HG02973 (cell line): ENCODE data around the gene LAMC3.
"Not testable (repeated sequence)": the region's sequence is repeated elsewhere in the genome, so short reads cannot be mapped to it uniquely, and the experiment has no call there.

ENCODE experiments used
- ATAC-seq: cut with Tn5 transposase; IDR thresholded peaks from one replicate; pipeline ENCODE4 v1.9.1; 2021; ENCODE audit warnings: moderate library complexity; ENCODE audit not compliant: unreplicated experiment

LAMC3 gene

DNA sequence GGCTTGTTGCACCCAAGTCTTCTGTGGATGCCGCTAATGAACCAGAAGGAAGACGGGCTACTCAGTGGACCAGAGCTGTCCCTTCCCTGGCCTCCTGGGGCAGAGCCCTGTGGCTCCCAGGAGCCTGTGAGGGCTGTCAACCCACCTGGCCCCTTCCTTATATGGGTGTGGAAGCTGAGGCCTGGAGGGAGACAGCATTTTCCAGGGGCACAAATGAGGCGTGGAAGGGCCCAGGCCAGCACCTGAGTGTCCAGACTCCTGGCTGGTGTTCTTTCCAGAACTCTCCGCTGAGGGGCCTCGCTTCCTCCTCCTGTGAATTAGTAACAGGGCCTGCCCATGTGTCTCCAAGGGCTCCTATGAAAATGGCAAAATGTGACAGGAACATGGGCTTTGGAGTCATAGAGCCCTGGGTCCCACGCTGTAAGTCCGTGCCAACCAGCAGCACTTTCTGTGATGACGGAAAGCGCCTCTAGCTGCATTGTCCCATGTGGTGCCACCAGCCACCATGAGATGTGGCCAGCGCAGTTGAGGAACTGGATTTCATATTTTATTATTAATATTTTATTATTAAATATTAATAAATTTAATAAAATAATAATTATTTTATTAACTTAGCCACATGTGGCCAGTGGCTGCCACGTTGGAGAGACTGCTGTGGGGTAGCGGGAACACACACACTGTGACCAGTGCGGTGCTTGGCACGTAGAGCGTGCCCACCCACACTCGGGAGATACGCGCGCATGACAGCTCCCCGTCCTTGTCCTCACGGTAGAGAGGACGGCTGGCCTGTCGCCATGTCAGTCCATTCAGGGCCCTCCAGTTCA lies 18.3 kb downstream of the LAMC3 start:
- no peak for ATAC-seq

DNA sequence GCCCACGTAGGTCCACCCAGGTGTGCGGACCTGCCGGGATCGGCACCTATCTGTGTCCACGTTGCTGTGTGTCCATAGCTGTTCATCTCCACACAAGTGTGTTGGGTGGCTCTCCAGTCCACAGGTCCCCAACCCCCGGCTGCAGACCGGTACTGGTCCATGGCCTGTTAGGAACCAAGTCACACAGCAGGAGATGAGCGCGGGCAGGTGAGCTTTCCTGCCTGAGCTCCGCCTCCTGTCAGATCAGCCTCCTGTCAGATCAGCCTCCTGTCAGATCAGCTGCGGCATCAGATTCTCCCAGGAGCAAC lies 18.9 kb downstream of the LAMC3 start:
- ATAC-seq: no peak

DNA sequence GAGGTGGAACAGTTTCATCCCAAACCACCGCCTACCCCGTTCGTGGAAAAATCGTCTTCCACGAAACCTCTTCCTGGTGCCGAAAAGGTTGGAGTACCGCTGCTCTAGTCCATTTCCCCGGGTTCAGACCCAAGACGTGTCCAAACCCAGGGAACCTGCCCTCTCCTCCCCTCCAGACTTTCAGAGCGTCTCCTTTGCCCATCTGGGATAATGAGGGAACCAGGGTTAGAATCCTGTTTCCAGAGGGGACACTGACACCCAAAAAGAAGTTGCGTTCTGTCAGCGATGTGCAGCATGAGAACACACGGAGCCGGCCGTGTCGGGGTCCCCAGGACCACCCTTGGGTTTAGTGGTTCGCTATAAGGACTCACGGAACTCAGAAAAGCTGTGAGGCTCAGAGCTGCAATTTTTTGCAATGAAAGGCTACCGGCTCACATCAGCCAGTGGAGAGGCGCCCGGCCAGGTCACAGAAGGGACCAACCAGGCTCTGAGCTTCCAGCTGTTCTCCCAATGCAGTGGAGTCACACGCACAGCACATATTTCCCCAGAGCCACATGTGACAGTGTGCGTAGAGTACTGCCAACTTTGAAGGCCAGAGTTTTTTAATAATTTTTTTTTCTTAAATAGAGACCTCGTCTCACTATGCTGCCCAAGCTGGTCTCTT lies 19.4 kb downstream of the LAMC3 start:
- ATAC-seq: no peak

DNA sequence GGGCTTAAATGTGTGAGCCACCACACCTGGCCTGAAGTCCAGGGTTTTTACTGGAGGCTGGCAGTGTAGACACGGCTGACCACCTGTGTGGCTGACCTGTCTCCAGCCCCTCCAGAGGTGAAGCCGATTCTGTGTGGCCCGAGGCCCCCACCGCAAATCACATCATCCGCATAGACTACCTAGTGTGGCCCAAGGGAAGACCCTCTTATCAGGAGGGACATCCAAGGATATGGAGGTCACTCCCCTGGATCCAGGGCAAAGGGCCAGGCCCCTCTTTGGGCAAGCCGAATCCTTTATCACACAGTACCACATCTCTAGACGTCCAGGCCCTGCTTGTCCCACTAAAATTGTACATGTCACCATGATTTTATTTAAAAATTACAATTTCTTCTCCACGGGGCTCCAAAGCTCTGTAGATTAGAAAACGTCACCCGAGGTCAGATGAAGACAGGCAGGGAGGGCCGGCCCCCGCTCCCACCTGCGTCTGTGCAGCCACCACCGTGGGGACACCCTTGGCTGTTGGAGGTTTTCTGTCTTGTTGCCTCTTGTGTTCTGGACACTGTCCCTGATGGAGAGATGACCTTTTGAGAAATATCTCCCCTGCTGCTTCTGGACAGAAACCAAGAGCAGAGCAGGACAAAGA lies 20.1 kb downstream of the LAMC3 start:
- ATAC-seq: no peak

DNA sequence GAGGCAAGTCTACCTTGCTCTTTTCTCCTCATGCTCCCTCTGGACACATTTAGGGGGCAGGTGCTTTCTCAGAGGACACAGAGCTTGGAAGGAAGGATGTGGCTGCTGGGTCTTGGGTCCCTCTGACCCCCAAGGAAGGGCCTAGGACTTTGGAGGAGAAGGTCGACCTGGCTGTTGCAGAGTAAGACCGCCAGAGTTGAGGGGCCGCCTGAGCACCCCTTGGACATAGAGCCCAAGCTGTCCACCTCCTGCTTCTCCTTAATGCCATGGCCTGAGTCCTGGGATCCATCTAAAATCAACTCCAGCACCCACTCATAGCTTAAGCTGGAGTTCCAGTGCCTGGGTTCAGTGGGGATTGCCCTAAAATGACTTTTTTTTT lies 20.6 kb downstream of the LAMC3 start:
- ATAC-seq: no peak

DNA sequence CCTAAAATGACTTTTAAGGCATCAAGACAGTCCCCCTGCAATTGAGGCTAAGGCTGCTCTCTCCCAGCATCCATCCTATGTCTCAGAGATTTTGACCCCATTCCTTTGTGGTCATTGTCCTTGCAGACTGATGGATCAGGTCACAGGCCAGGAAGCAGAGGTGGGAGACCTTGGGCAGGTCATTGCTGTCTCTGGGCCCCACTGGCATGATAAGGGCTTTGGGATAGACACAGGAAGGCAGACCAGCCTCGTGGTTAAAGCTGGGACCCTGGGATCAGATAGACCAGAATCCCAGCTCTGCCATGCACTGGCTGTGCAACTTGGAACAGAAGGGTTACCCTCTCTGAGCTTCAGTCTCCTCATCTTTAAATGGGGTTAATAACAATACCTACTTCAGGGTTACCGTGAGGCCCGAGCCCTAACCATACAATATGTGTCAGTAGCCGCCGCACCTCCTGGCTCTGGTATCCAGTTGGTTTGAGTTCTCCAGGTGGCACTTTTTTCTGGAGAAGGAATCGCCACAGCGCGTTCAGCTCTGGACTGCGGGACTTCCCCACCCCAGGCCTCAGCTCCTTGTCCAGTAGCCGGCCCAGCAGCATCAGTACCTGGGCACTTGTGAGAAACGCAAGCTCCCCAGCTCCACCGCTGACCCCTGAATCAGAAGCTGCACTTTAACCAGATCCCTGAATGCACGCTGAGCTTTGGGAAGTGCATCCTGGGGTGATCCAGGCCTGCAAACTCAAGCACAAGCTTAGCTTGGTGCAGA lies 21.4 kb downstream of the LAMC3 start:
- no peak for ATAC-seq

DNA sequence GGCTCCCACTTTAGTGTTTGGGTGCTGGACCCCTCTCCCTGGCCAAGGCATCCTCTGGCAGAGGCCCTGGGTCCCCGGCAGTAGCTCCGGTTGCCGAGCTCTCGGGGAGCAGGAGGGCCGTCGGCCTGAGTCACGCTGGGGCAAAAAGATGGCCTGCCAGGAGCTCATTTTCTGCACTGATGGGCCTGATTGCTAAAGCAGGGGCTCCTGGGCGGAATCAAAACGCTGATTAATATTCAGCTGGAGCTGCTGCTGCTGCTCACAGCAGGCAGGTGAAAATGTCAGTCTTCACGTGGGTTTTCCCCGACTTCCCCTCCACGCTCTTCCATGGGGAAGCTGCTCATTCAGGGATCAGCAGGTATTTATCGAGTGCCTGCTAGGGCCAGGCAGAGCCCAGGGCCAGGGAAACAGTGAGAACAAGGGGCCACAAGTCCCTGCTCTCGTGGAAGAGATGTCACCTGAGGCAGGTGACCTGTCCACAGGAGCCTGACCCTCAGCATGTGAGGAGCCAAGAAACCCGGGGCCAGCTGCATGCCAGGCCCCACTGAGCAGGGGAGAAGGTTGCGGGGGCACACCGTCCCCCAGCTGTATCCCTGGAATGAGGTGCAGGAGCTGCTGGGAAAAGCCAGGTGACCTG lies 22.1 kb downstream of the LAMC3 start:
- ATAC-seq: no peak

DNA sequence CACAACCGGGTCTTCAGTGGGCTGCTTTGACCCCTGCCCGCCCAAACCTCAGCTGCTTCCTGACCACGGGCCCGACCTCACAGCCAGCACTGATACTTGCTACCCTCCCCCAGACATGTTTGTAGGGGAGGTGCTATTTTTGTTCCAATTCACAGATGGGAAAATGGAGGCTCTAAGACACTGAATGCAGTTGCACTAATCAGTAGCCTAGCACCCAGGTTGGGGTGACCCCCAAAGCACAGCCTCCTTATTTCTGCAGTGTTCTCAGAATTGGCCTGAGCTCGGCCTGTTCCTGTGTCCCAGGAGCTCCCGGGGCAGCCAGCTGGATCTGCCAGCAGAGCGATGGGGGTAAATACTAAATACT lies 22.6 kb downstream of the LAMC3 start:
- ATAC-seq: no peak

DNA sequence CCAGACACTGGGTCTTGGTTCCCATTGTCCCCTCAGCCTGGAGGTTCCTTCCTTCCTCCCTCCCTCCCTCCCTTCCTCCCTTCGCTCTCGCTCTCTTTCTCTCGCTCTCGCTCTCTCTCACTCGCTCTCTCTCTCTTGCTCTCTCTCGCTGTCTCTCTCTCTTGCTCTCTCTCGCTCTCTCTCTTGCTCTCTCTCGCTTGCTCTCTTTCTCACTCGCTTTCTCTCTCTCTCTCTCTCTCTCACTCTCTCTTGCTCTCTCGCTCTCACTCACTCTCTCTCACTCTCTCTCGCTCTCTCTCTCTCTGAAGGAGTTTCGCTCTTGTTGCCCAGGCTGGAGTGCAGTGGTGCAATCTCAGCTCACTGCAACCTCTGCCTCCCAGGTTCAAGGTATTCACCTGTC lies 23.4 kb downstream of the LAMC3 start:
- no peak for ATAC-seq

DNA sequence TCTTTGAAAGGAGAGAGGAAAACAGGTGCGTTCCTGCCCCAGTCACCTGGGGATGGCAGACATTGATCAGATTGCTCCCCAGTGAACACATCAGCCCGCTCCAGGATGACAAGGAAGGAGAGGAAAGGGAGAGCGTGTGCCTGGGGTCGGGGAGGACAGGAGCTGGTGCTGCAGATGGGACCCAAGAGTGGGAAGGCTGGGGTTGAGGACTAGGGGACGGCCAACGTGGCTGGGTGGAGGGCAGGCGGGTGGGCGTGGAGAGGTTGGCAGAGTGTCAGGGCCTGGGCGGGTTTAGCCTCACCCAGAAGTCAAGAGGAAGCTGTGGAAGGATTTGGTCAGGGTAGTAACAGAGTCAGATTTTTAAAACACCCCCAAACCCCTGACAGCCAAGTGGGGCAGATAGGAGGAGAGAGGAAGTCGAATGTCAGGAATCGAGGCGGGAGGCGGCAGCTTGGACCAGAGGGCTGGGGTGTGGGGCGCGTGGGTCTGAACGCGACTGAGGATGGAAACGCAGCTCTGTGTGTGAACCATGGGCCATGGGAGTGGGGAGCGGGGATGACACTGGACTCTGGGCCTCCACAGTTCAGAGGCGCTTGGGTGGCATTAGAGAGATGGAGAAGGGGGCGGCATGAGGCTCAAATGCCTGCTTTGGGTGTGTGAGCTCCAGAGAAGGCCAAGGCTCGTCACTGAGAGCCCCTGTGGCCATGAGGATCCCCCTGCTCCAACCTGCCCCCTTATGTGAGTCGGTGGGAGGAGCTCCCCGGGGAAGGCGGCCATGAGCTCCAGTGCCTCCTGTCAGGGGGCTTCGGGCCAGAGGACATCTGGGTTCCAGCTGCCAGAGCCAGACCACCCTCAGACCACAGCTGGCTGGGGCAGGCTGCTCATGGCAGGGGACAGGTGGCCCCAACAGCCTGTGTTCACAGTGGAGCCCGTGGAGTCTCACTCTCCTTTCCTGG lies 24.6 kb downstream of the LAMC3 start:
- no peak for ATAC-seq

DNA sequence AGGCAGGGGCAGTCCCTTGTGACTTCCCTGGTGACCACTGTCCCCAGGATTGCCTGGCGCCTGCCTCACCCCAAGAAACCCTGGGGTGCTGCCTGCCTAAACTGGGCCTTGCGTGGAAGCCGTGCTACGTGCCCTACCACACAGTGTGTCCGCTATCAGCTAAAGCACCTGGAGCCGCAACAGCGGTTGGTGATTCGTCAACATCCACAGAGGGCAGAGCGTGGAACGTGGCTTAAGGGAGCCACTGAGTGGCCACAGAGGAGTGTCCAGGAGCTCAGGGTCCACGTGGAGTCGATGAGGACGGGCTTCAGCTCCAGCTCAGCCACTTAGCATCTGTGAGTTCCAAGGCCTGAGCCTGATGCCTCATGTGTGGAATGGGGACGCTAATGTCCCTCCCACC lies 25.3 kb downstream of the LAMC3 start:
- ATAC-seq: no peak

DNA sequence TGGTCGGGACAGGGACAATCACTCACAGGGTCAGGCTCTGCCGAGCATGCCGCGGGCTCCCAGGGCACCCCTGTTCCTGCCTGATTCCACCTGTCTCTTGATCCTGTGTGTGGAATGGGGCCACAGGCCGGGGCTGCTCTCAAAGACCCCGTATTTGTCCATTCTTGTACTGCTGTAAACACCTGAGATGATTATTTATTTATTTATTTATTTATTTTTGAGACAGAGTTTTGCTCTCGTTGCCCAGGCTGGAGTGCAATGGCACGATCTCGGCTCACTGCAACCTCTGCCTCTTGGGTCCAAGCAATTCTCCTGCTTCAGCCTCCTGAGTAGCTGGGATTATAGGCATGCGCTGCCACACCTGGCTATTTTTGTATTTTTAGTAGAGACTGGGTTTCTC lies 25.8 kb downstream of the LAMC3 start:
- ATAC-seq: not testable (repeated sequence)

DNA sequence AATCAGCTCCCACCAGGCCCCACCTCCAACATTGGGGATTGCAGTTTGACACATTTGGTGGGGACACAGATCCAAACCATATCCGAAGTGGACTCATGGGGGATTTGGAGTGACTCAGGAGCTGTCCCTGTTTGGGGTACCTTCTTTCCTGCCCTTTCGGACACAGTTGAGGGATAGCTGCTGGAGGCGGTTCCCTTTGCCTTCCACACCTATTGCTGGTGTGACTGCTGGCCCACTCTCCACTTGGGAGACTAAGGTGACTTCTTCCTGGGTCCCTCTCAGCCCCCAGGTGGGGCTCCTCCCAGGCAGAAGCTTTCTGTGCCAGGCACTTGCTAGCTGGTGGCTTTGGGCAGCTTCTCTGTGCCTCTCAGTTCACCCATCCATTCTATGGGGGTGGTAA lies 26.6 kb downstream of the LAMC3 start:
- ATAC-seq: no peak

DNA sequence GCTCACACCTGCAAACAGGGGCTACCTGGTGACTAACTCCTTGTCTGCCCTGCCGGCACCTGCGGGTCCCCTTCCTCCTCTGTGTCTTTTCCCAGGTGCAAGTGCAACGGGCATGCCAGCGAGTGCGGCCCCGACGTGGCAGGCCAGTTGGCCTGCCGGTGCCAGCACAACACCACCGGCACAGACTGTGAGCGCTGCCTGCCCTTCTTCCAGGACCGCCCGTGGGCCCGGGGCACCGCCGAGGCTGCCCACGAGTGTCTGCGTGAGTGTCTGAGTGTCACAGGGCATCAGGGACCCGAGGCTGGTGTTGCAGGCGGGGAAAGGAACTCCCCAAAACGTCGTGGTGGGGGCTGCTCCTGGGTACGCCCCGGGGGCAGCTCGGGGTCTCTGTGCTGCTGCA lies 27.1 kb downstream of the LAMC3 start:
- no peak for ATAC-seq

DNA sequence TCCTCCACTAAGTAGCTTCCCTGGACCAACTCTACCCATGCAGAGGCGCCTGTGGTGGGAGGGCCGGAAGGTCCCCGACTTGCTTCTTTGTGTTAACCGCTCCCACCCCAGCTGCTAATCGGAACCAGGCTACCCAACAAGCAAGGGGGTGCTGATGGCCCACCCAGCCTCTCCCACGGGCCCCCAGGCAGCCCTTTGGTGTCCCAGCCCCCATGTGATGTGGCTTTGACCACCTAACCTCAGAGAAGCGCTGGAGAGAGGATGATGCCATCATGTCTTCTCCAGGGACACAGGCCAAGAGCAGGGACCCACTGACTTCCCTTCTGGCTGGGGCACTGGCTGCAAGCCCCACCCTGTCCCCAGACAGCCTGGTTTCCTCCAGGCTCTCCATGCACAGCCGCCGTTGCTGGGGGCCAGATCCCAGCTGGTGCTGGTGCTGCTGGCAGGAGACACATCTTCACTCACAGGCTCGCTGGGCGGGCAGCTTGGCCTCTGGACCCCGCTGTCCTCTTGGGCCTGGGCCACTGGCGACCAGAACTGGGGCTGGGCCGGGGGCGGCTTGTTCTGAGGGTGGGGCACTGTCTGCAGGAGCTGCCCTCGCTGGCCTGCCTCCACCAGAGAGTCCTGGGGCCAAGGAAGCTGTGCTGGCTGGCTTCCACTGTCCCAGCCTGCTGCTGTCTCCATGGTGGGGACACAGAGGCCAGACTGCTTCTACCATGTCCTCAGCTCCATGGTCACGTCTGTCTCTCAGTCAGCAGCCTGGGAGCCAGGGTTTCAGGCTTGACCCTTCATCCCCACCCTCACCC lies 27.8 kb downstream of the LAMC3 start:
- ATAC-seq: no peak

DNA sequence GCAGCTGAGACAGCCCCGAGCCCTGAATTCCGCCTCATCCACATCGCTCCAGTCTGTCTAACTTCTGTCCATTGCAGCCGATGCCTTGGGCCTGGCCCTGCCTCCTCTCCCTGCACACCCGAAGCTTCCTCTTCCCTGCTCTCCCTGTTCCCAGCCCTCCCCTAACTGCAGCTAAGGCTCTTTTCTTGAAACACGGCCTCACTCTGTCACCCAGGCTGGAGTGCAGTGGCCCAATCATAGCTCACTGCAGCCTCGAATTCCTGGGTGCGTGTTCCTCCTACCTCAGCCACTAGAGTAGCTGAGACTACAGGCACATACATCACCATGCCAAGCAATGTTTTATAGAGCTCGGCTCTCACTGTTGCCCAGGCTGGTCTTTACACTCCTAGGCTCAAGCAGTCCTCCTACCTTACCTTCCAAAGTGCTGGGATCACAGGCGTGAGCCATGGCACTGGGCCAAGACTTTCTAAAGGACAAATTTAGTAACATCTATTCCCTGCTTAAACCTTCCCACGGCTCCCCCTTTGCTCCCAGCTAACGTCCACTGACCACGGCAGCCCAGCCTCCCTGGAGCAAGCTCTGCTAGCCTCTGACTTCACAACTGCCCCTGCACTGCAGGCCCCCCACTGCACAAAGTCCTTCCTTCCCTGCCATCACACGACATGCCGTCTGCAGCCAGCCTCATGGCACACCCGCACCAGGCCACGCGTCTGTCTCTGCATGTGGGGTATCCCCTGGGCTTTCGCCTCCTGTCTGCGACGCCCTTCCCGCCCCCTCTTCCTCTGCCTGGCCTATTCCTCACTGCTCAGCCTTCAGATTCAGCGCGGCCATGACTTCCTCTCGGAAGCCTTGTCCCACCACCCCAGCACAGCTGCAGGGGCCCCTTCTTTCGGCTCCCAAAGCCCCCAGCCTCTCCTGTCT lies 28.6 kb downstream of the LAMC3 start:
- no peak for ATAC-seq

DNA sequence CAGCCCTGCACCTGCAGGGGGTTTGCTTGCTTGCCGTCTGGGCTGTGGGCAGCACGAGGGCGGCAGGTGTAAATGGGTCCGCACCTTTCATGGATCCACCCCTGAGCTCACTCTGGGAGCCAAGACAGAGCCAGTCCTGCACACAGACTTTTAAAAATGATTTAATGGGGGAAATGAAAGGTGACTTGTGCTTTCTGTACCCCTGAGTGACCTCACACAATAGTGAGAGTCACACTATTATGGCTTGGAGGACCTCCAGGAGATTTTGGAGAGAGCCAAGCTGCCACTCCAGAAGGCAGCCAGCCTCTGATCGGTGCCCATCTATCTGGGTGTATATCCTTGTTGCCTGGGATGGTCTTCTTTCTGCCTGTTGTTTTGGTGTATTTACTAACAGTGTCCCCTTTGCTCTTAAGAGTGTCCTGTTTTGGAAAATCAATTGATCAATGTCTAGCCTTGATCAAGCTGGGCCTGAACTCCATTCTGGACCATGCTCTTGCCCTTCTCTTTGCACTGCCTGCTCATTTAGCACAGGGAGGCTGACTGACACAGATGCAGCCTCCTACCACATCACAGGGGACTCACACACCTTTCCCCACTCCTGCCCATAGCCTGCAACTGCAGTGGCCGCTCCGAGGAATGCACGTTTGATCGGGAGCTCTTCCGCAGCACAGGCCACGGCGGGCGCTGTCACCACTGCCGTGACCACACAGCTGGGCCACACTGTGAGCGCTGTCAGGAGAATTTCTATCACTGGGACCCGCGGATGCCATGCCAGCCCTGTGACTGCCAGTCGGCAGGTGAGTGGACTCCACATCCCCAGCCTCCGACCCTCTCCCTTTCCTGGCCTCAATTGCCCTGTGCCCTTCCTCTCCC lies 29.5 kb downstream of the LAMC3 start:
- ATAC-seq: no peak
